Endothelial cell (in vitro differentiated cells): ENCODE measurements around the gene ARL14EP. TPM values are rescaled to one million over a fixed set of nuclear protein-coding genes. Genes with fewer than 3 reads are reported as not detected.
A peak's percentile ranks its signal among the peaks of the same experiment; 100 is the strongest.

Experiments
- DNase-seq: peaks from one replicate; pipeline ENCODE4 v3.0.0; 2021; ENCODE audit warnings: low spot score
- H3K27ac Mint-ChIP-seq: one replicate; pipeline ENCODE4 v1.8.0; 2021; ENCODE audit warnings: mixed read lengths, inconsistent platforms; ENCODE audit not compliant: unreplicated experiment
- H3K27me3 Mint-ChIP-seq: one replicate; pipeline ENCODE4 v1.8.0; 2021; ENCODE audit warnings: mild to moderate bottlenecking, moderate library complexity, mixed read lengths, inconsistent platforms; ENCODE audit not compliant: unreplicated experiment
- H3K36me3 Mint-ChIP-seq: one replicate; pipeline ENCODE4 v1.8.0; 2021; ENCODE audit warnings: mild to moderate bottlenecking, low read depth, mixed read lengths, inconsistent platforms; ENCODE audit not compliant: unreplicated experiment
- H3K4me1 Mint-ChIP-seq: one replicate; pipeline ENCODE4 v1.8.0; 2021; ENCODE audit warnings: mild to moderate bottlenecking, mixed read lengths, inconsistent platforms; ENCODE audit not compliant: unreplicated experiment
- H3K4me3 Mint-ChIP-seq: one replicate; pipeline ENCODE4 v1.8.0; 2021; ENCODE audit warnings: mild to moderate bottlenecking, mixed read lengths, inconsistent platforms; ENCODE audit not compliant: unreplicated experiment
- H3K9me3 Mint-ChIP-seq: one replicate; pipeline ENCODE4 v1.8.0; 2021; ENCODE audit warnings: mixed read lengths, inconsistent platforms; ENCODE audit not compliant: unreplicated experiment
- CTCF ChIP-seq: fragments of 200-600 bp; sonication (generic); IDR thresholded peaks from one replicate; pipeline ENCODE4 v1.5.0; 2021; ENCODE audit warnings: antibody characterized with exemption; ENCODE audit not compliant: unreplicated experiment
- total RNA-seq: library from RNA; stranded (reverse); fragmentation: NEBNext Ultra II Directional; extraction: Animal tissue kit (Norgen Biotek cat#: 25700); gene quantifications from one replicate; pipeline ENCODE4 v1.2.1, GENCODE V29; 2021; ENCODE audit not compliant: unreplicated experiment

The ARL14EP gene
- total RNA-seq, 1 donor from 2014 or later = 19.2 TPM

GRCh38 chr11:30282289-30282631, 40.6 kb upstream of the ARL14EP start:
- H3K9me3 Mint-ChIP-seq = no peaks in the 10 kb centered on the region
- H3K4me3 Mint-ChIP-seq = no peak overlapping the region
- no peak for TF ChIP-seq CTCF
- no peaks in the 10 kb centered on the region for H3K36me3 Mint-ChIP-seq
- no peaks in the 10 kb centered on the region for H3K27me3 Mint-ChIP-seq
- H3K4me1 Mint-ChIP-seq = peaks cover 7% of the 10 kb centered on the region
- peak; percentile 10 for DNase-seq
- no peak overlapping the region for H3K27ac Mint-ChIP-seq

- H3K27me3 Mint-ChIP-seq = peaks cover 3% of the 10 kb centered on the region
- H3K27ac Mint-ChIP-seq = no peak overlapping the region
These were observed 38.1 kb upstream of the ARL14EP start for GRCh38 chr11:30284836-30285235.

GRCh38 chr11:30285416-30286121, 37.3 kb upstream of the ARL14EP start:
- no peak overlapping the region for H3K4me3 Mint-ChIP-seq
- DNase-seq = no peak
- no peaks in the 10 kb centered on the region for H3K36me3 Mint-ChIP-seq
- H3K4me1 Mint-ChIP-seq = peaks cover 7% of the 10 kb centered on the region
- H3K27ac Mint-ChIP-seq = no peak overlapping the region
- no peaks in the 10 kb centered on the region for H3K9me3 Mint-ChIP-seq
- H3K27me3 Mint-ChIP-seq = peaks cover 3% of the 10 kb centered on the region
- TF ChIP-seq CTCF = no peak

More at GRCh38 chr11:30284836-30285235, 38.1 kb upstream of the ARL14EP start:
- no peak for DNase-seq
- H3K36me3 Mint-ChIP-seq = no peaks in the 10 kb centered on the region
- no peaks in the 10 kb centered on the region for H3K9me3 Mint-ChIP-seq
- peaks cover 7% of the 10 kb centered on the region for H3K4me1 Mint-ChIP-seq
- no peak overlapping the region for H3K4me3 Mint-ChIP-seq
- no peak for TF ChIP-seq CTCF

GRCh38 chr11:30291331-30291730, 31.6 kb upstream of the ARL14EP start:
- Mint-ChIP-seq H3K27me3 (peaks cover 3% of the 10 kb centered on the region), H3K36me3 (no peaks in the 10 kb centered on the region), H3K9me3 (no peaks in the 10 kb centered on the region), H3K27ac (no peak overlapping the region), H3K4me3 (no peak overlapping the region), H3K4me1 (no peaks in the 10 kb centered on the region)
- DNase-seq = no peak
- TF ChIP-seq CTCF = no peak

- Mint-ChIP-seq H3K36me3 (no peaks in the 10 kb centered on the region), H3K27ac (no peak overlapping the region), H3K9me3 (no peaks in the 10 kb centered on the region), H3K27me3 (peaks cover 3% of the 10 kb centered on the region), H3K4me3 (no peak overlapping the region), H3K4me1 (no peaks in the 10 kb centered on the region)
- no peak for DNase-seq
- no peak for TF ChIP-seq CTCF
These were observed 30.4 kb upstream of the ARL14EP start for GRCh38 chr11:30292545-30292944.
